HG03521 (cell line): ENCODE results near the gene PABPC1L.

ENCODE experiments used
- ATAC-seq: cut with Tn5 transposase; IDR thresholded peaks from one replicate; pipeline ENCODE4 v1.9.1; 2021; ENCODE audit warnings: mild to moderate bottlenecking, moderate library complexity; ENCODE audit not compliant: unreplicated experiment

The PABPC1L gene

GRCh38 chr20:44900231-44900854 is 9.5 kb upstream of the PABPC1L start:
- no peak for ATAC-seq

- no peak for ATAC-seq
Observed at GRCh38 chr20:44901974-44902373, 7.9 kb upstream of the PABPC1L start.

- no peak for ATAC-seq
Observed at GRCh38 chr20:44904377-44904776, 5.5 kb upstream of the PABPC1L start.

- ATAC-seq, result no peak
Observed at GRCh38 chr20:44908987-44909871, 631 bp upstream of the PABPC1L start.

GRCh38 chr20:44910690-44911262 is 916 bp downstream of the PABPC1L start:
- no peak for ATAC-seq

GRCh38 chr20:44911264-44911921 is 1.5 kb downstream of the PABPC1L start:
- no peak for ATAC-seq

GRCh38 chr20:44912189-44912588 is 2.3 kb downstream of the PABPC1L start:
- no peak for ATAC-seq

GRCh38 chr20:44914924-44915323 is 5.1 kb downstream of the PABPC1L start:
- no peak for ATAC-seq

GRCh38 chr20:44916586-44916985 is 6.7 kb downstream of the PABPC1L start:
- no peak for ATAC-seq

GRCh38 chr20:44917399-44917798 is 7.5 kb downstream of the PABPC1L start:
- no peak for ATAC-seq

- no peak for ATAC-seq
Observed at GRCh38 chr20:44918342-44918741, 8.5 kb downstream of the PABPC1L start.

- ATAC-seq, result no peak
Observed at GRCh38 chr20:44918761-44919160, 8.9 kb downstream of the PABPC1L start.

- ATAC-seq, result no peak
Observed at GRCh38 chr20:44921447-44921846, 11.6 kb downstream of the PABPC1L start.

- no peak for ATAC-seq
Observed at GRCh38 chr20:44924541-44924940, 14.7 kb downstream of the PABPC1L start.

- no peak for ATAC-seq
Observed at GRCh38 chr20:44928595-44928994, 18.7 kb downstream of the PABPC1L start.

- no peak for ATAC-seq
Observed at GRCh38 chr20:44930517-44931168, 20.8 kb downstream of the PABPC1L start.

- no peak for ATAC-seq
Observed at GRCh38 chr20:44931911-44932310, 22.1 kb downstream of the PABPC1L start.

- ATAC-seq, result no peak
Observed at GRCh38 chr20:44932916-44933315, 23.1 kb downstream of the PABPC1L start.

GRCh38 chr20:44936510-44936909 is 26.6 kb downstream of the PABPC1L start:
- ATAC-seq, result no peak

GRCh38 chr20:44938637-44939036 is 28.8 kb downstream of the PABPC1L start:
- no peak for ATAC-seq

GRCh38 chr20:44941120-44941691 is 31.3 kb downstream of the PABPC1L start:
- ATAC-seq, result no peak
